ENCODE measurements around the gene CFAP251.

DNA sequence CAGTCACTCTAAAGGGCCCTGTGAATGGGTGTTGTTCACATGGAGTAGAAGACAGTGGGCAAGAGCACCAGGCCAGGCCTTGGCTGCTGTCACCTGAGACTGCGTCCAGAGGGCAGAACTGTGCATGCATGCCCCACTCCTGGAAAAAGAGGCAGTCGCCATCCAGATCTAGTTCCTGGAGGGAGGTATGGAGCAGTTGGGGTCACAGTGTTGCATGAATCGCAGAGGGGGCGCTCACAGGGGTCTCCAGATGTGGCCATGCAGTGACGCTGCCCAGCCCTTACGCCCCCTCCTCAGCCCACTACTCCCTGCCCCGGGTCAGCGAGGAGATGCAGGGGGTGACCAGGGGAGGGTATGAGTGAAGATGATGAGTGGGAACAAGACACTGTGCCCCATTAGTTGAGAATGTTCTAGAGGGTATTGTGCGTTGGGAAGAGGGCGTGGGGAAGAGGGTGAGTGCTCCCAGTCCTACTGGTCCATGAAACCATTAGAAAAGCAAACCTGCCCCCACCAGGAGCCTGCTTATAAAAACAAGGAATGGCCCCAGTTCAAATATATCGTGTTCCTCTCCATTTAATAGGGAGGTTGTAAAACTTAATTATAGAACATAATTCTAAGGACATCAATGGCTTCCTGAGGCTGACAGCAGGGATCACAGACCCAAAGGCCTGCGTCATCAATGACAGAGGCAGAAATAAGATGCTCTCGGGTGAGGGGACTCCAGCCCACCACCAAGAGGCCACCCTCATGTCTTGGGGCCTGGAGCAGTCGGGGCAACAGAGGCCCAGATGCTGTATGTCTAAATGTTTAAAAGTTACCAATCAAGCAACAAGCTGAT is 71.1 kb downstream of the CFAP251 start:
- TF ChIP-seq SUZ12 (IDR thresholded peaks at IDR 0.05; ENCODE audit: extremely low read depth, insufficient read depth, insufficient read length) (no peak), YY1 (IDR thresholded peaks at IDR 0.05; ENCODE audit: insufficient read depth, insufficient read length) (no peak), ZNF274 (IDR thresholded peaks at IDR 0.05; ENCODE audit: low read depth, low read length) (no peak)
